ENCODE measurements around the gene OVOL1. TPM values are rescaled to one million over a fixed set of nuclear protein-coding genes. Genes with fewer than 3 reads are reported as not detected.

The OVOL1 gene
- total RNA-seq, 6 experiments from 2014 or later = not detected

- H3K27ac Mint-ChIP-seq = no peak overlapping the region
Observed at GRCh38 chr11:65786008-65786785, 666 bp upstream of the OVOL1 start.

GRCh38 chr11:65787649-65788622, 1.1 kb downstream of the OVOL1 start:
- peaks cover 17% of the 10 kb centered on the region; the same call in 1 of the 2 replicates for H3K4me1 Mint-ChIP-seq (ENCODE audit: low read depth)
- no peak overlapping the region for H3K4me3 Mint-ChIP-seq
- H3K27ac Mint-ChIP-seq = no peak overlapping the region
- no peaks in the 10 kb centered on the region for H3K9me3 Mint-ChIP-seq
- TF ChIP-seq CTCF (IDR thresholded peaks at IDR 0.05) = no peak
- peaks cover 34% of the 10 kb centered on the region for H3K27me3 Mint-ChIP-seq (ENCODE audit: insufficient read depth)
- no peaks in the 10 kb centered on the region for H3K36me3 Mint-ChIP-seq (ENCODE audit: low read depth)
- no peak for DNase-seq

More at GRCh38 chr11:65786008-65786785, 666 bp upstream of the OVOL1 start:
- TF ChIP-seq CTCF (IDR thresholded peaks at IDR 0.05) = no peak
- Mint-ChIP-seq H3K4me3 (no peak overlapping the region), H3K9me3 (no peaks in the 10 kb centered on the region), H3K36me3 (ENCODE audit: low read depth) (no peaks in the 10 kb centered on the region), H3K27me3 (ENCODE audit: insufficient read depth) (peaks cover 34% of the 10 kb centered on the region), H3K4me1 (ENCODE audit: low read depth) (no peaks in the 10 kb centered on the region)
- no peak for DNase-seq

- Mint-ChIP-seq H3K27ac (no peak overlapping the region), H3K36me3 (ENCODE audit: low read depth) (no peaks in the 10 kb centered on the region), H3K27me3 (ENCODE audit: insufficient read depth) (peaks cover 34% of the 10 kb centered on the region), H3K4me3 (no peak overlapping the region), H3K9me3 (no peaks in the 10 kb centered on the region), H3K4me1 (ENCODE audit: low read depth) (peaks cover 17% of the 10 kb centered on the region; the same call in 1 of the 2 replicates)
- DNase-seq = no peak
- TF ChIP-seq CTCF (IDR thresholded peaks at IDR 0.05) = no peak
Observed at GRCh38 chr11:65788821-65789220, 2.0 kb downstream of the OVOL1 start.

- H3K27ac Mint-ChIP-seq = no peak overlapping the region
Observed at GRCh38 chr11:65789230-65790103, 2.6 kb downstream of the OVOL1 start.

More at GRCh38 chr11:65789230-65790103, 2.6 kb downstream of the OVOL1 start:
- no peak for TF ChIP-seq CTCF (IDR thresholded peaks at IDR 0.05)
- Mint-ChIP-seq H3K4me3 (no peak overlapping the region), H3K36me3 (ENCODE audit: low read depth) (no peaks in the 10 kb centered on the region), H3K4me1 (ENCODE audit: low read depth) (peaks cover 17% of the 10 kb centered on the region; the same call in 1 of the 2 replicates), H3K27me3 (ENCODE audit: insufficient read depth) (peaks cover 32% of the 10 kb centered on the region), H3K9me3 (no peaks in the 10 kb centered on the region)
- DNase-seq = no peak
